Right lobe of liver (tissue), 6 donors: ENCODE measurements around the gene MRPL54. TPM values are rescaled to one million over a fixed set of nuclear protein-coding genes. Genes with fewer than 3 reads are reported as not detected.

ENCODE experiments used
- ATAC-seq, 4 donors: fragments of 200-7000 bp; cut with Tn5 transposase; one replicate each; pipeline ENCODE4 v1.9.1; 2020; ENCODE audit warnings: mild to moderate bottlenecking in 4 of 4, moderate library complexity in 4 of 4
- DNase-seq, 3 donors: peaks; one replicate each; pipeline ENCODE4 v3.0.0-alpha.2; 2020
- H3K27ac ChIP-seq, 3 donors: fragments of 200-600 bp; one replicate each; pipeline ENCODE4 v1.8.0; 2022
- H3K27me3 ChIP-seq, 2 donors: fragments of 200-600 bp; one replicate each; pipeline ENCODE4 v1.8.0; 2022
- H3K36me3 ChIP-seq, 4 donors: fragments of 200-600 bp; sonication (generic) in 1 of 4; one replicate each; pipeline versions ENCODE4 v1.5.1 to v1.8.0; 2017 to 2022; ENCODE audit warnings: control low read depth in 1 of 4
- H3K4me1 ChIP-seq, 4 donors: fragments of 200-600 bp; sonication (generic) in 1 of 4; one replicate each; pipeline versions ENCODE4 v1.5.1 to v1.8.0; 2017 to 2022; ENCODE audit warnings: control low read depth in 1 of 4
- H3K4me3 ChIP-seq, 3 donors: fragments of 200-600 bp; one replicate each; pipeline ENCODE4 v1.8.0; 2022
- H3K9me3 ChIP-seq, 4 donors: fragments of 200-600 bp; sonication (generic) in 1 of 4; one replicate each; pipeline versions ENCODE4 v1.5.1 to v1.8.0; 2017 to 2022; ENCODE audit warnings: control low read depth in 1 of 4
- POLR2A ChIP-seq: fragments of 450-650 bp; IDR thresholded peaks from one replicate; pipeline ENCODE4 v1.6.1; 2017; ENCODE audit warnings: antibody characterized with exemption, mild to moderate bottlenecking
- WGBS: methylation state at CpG from one replicate; pipeline ENCODE4 v1.1.6; 2018; ENCODE audit warnings: low coverage, low lambda C conversion rate; ENCODE audit not compliant: insufficient coverage; ENCODE audit errors: missing lambda C conversion rate; 5-methylcytosine and 5-hydroxymethylcytosine counted together
- intact Hi-C, 2 donors: fragments of 100-400 bp; cut with DNase I; formaldehyde crosslinking; loops; one replicate each; pipeline versions ENCODE4 v1.11.2 to v1.14.1; 2022
- total RNA-seq, 6 experiments: library from RNA; depleted of rRNA in 2 of 6; stranded (reverse); fragments of >200 nt in 2 of 6; fragmentation: NEBNext Ultra II Directional in 3 of 6; extraction: Animal tissue kit (Norgen Biotek cat#: 25700) in 3 of 6; gene quantifications; one replicate each; pipeline versions ENCODE4 v1.1.0 to v1.2.4, GENCODE V29; 2016 to 2023
- TF ChIP-seq, protein P1 (sequence below), 4 donors: fragments of 200-600 bp in 3 of 4; fragments of 450-650 bp in 1 of 4; IDR thresholded peaks; one replicate each; pipeline versions ENCODE4 v1.5.1 to v1.8.0; 2016 to 2022; ENCODE audit warnings: antibody characterized with exemption in 4 of 4, mild to moderate bottlenecking in 2 of 4
- donor health status: DM: no; HTN: yes; CAD: no.
- donor health status: DM: no; HTN: no; CAD: no.
- donor health status: DM: no; HTN: no; CAD: no.
- donor health status: DM: no; HTN: yes; CAD: no.
- donor health status: DM: no; HTN: yes; CAD: no.

The MRPL54 gene
- total RNA-seq, 6 experiments from 2014 or later, result 52.5 to 81.2 (median 61.9) TPM

DNA sequence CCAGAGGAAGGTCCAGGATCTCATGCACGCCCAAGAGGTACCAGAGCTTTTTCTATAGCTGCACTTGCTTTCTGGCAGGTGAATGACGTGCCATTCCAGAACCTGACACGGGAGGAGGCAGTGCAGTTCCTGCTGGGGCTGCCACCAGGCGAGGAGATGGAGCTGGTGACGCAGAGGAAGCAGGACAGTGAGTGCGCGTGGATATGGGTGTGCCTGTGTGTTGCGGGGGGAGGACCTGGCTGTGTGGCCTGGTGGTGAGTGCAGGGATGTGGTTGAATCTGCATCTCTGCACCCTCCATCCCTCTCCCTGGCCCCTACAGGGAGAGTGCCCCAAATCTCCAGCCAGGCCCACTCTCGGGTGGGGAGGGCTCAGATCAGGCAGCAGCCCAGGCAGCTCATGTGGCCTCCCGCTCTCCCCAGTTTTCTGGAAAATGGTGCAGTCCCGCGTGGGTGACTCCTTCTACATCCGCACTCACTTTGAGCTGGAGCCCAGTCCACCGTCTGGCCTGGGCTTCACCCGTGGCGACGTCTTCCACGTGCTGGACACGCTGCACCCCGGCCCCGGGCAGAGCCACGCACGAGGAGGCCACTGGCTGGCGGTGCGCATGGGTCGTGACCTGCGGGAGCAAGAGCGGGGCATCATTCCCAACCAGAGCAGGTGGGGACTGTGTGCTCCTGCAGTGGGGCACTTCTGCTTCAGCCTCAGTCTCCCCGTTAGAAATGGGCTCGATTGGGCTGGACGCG lies 23.8 kb upstream of the MRPL54 start:
- WGBS, result 81% methylated on average over 8 of the region's 32 CpGs
- Histone ChIP-seq H3K4me1 (no peaks in the 10 kb centered on the region), H3K4me3 (no peak overlapping the region), H3K27ac (no peak overlapping the region), H3K9me3 (no peaks in the 10 kb centered on the region), H3K27me3 (no peaks in the 10 kb centered on the region), H3K36me3 (peaks cover 0 to 11% (median 2%) of the 10 kb centered on the region in 4 donors)
- intact Hi-C loops, result no loop called here
- DNase-seq (no peak), ATAC-seq (peak in 1 of 4 donors; percentile 8)
- TF ChIP-seq POLR2A, result no peak
- TF ChIP-seq, protein P1, sequence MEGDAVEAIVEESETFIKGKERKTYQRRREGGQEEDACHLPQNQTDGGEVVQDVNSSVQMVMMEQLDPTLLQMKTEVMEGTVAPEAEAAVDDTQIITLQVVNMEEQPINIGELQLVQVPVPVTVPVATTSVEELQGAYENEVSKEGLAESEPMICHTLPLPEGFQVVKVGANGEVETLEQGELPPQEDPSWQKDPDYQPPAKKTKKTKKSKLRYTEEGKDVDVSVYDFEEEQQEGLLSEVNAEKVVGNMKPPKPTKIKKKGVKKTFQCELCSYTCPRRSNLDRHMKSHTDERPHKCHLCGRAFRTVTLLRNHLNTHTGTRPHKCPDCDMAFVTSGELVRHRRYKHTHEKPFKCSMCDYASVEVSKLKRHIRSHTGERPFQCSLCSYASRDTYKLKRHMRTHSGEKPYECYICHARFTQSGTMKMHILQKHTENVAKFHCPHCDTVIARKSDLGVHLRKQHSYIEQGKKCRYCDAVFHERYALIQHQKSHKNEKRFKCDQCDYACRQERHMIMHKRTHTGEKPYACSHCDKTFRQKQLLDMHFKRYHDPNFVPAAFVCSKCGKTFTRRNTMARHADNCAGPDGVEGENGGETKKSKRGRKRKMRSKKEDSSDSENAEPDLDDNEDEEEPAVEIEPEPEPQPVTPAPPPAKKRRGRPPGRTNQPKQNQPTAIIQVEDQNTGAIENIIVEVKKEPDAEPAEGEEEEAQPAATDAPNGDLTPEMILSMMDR (IDR thresholded peaks at IDR 0.05), result no peak

- peaks cover 0 to 9% (median 2%) of the 10 kb centered on the region in 4 donors for H3K36me3 ChIP-seq
Measured at GRCh38 chr19:3740431-3740830, 22.1 kb upstream of the MRPL54 start.

GRCh38 chr19:3743486-3743885 lies 19.0 kb upstream of the MRPL54 start:
- H3K36me3 ChIP-seq, result peaks cover 0 to 5% (median 2%) of the 10 kb centered on the region in 4 donors
- 100% methylated on average over 1 of the region's 2 CpGs for WGBS
- TF ChIP-seq, protein P1 (IDR thresholded peaks at IDR 0.05), result no peak
- TF ChIP-seq POLR2A, result no peak
- no peaks in the 10 kb centered on the region for H3K9me3 ChIP-seq
- intact Hi-C loops, result no loop called here
- H3K27me3 ChIP-seq, result no peaks in the 10 kb centered on the region
- no peak overlapping the region for H3K4me3 ChIP-seq
- no peaks in the 10 kb centered on the region for H3K4me1 ChIP-seq
- DNase-seq (no peak), ATAC-seq (peak in 1 of 4 donors; percentile 24)
- H3K27ac ChIP-seq, result no peak overlapping the region

More at GRCh38 chr19:3740431-3740830, 22.1 kb upstream of the MRPL54 start:
- no peak overlapping the region for H3K27ac ChIP-seq
- H3K9me3 ChIP-seq, result no peaks in the 10 kb centered on the region
- H3K4me1 ChIP-seq, result no peaks in the 10 kb centered on the region
- H3K27me3 ChIP-seq, result no peaks in the 10 kb centered on the region
- no peak overlapping the region for H3K4me3 ChIP-seq
- TF ChIP-seq POLR2A, result no peak
- TF ChIP-seq, protein P1 (IDR thresholded peaks at IDR 0.05), result no peak
- ATAC-seq (no peak), DNase-seq (no peak)
- intact Hi-C loops, result no loop called here
- 25% methylated on average over 1 of the region's 24 CpGs for WGBS

DNA sequence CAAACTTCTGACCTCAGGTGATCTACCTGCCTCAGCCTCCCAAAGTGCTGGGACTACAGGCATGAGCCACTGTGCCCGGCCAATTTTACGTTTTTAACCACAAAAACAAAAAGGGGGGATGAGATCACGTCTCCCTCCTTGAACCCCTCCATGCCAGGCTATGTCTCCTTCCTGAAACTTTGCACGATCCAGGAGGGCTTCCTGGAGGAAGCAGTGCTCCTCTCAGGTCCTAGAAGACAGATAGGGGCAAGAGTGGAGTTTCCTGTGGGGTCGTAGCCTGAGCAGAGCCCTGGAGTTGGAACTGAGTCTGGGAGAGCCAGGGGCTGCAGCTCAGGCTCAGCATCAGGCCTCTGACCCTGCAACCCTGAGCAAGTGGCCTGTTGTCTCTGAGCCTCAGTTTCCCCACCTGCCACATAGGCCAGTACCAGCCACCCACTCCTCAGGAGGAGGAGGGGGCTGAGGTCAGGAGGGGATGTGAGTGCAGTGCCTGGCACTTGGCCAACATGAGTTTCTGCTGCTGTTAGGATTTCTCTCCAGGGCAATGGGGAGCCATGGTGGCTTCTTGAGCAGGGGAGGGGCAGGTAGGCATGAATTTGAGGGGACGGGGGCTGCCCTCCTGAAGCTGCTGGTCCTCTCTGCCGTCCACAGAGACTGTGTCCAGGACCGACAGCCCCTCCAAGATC lies 17.0 kb upstream of the MRPL54 start:
- H3K4me3 ChIP-seq, result no peak overlapping the region
- no peaks in the 10 kb centered on the region for H3K4me1 ChIP-seq
- intact Hi-C loops, result no loop called here
- no peaks in the 10 kb centered on the region for H3K9me3 ChIP-seq
- TF ChIP-seq, protein P1 (IDR thresholded peaks at IDR 0.05), result no peak
- no peak for TF ChIP-seq POLR2A
- H3K27ac ChIP-seq, result no peak overlapping the region
- DNase-seq, result no peak
- H3K27me3 ChIP-seq, result no peaks in the 10 kb centered on the region
- H3K36me3 ChIP-seq, result peaks cover 0 to 13% (median 1%) of the 10 kb centered on the region in 4 donors
- 53% methylated on average over 4 of the region's 8 CpGs for WGBS
- ATAC-seq, result no peak
